GM12875 (cell line): ENCODE measurements around the gene RPL3.

ENCODE experiments used
- H3K4me3 ChIP-seq: one replicate; pipeline ENCODE4 v1.5.1; 2011; ENCODE audit warnings: low read depth, low read length, control low read depth
- TF ChIP-seq, protein P1 (sequence below): IDR thresholded peaks from 2 replicates; pipeline ENCODE4 v1.5.1; 2011; ENCODE audit warnings: low read depth, mild to moderate bottlenecking, control low read depth, inconsistent platforms, low read length, moderate library complexity, borderline replicate concordance; ENCODE audit not compliant: insufficient read depth

Gene RPL3

DNA sequence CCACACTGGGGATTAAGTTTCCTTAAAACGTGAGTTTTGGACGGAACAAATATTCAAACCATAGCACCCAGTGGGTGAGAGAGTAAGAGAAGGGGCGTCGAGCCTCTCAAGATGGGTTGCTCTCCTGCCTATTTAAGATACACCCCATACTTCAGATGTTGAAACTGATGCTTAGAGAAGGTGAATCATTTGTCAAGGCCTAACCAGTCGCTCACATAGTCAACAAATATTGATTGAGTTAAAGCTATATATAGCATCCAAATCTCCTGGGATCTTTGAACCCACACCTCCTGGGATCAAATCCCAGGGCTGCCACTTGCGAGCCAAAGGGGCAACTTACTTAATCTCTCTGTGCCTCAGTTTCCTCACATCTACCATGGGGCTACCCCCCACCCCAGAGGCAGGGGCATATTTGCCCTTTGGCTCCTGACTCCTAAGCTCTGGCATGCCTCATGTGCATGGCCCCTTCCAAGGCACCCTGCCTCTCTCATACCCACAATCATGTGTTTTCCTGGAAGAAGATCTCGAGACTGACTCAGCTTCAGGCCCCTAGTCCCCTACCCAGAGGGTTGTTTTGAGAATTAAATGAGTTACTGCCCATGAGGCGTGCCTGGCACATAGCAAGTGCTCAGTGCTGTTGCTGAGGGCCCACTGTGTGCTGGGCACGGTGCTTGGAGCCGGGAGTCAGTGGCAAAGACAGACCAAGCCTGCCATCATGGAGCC lies 55.6 kb downstream of the RPL3 start:
- H3K4me3 ChIP-seq: no peak overlapping the region
- TF ChIP-seq, protein P1, sequence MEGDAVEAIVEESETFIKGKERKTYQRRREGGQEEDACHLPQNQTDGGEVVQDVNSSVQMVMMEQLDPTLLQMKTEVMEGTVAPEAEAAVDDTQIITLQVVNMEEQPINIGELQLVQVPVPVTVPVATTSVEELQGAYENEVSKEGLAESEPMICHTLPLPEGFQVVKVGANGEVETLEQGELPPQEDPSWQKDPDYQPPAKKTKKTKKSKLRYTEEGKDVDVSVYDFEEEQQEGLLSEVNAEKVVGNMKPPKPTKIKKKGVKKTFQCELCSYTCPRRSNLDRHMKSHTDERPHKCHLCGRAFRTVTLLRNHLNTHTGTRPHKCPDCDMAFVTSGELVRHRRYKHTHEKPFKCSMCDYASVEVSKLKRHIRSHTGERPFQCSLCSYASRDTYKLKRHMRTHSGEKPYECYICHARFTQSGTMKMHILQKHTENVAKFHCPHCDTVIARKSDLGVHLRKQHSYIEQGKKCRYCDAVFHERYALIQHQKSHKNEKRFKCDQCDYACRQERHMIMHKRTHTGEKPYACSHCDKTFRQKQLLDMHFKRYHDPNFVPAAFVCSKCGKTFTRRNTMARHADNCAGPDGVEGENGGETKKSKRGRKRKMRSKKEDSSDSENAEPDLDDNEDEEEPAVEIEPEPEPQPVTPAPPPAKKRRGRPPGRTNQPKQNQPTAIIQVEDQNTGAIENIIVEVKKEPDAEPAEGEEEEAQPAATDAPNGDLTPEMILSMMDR: no peak
